Neural crest cell (in vitro differentiated cells): ENCODE data around the gene PHLDA2. TPM values are rescaled to one million over a fixed set of nuclear protein-coding genes. Genes with fewer than 3 reads are reported as not detected.

ENCODE experiments used
- DNase-seq: peaks from one replicate; pipeline ENCODE4 v3.0.0; 2021; ENCODE audit warnings: low read depth, mixed read lengths, low spot score
- H3K27ac Mint-ChIP-seq: one replicate; pipeline ENCODE4 v1.8.0; 2021; ENCODE audit warnings: mild to moderate bottlenecking, mixed read lengths; ENCODE audit not compliant: unreplicated experiment
- H3K27me3 Mint-ChIP-seq: 2 replicates; pipeline ENCODE4 v1.8.0; 2021; ENCODE audit warnings: low read depth, mild to moderate bottlenecking, mixed read lengths
- H3K36me3 Mint-ChIP-seq: 2 replicates; pipeline ENCODE4 v1.8.0; 2021; ENCODE audit warnings: low read depth, mild to moderate bottlenecking, mixed read lengths
- H3K4me1 Mint-ChIP-seq: 2 replicates; pipeline ENCODE4 v1.8.0; 2021; ENCODE audit warnings: mixed read lengths
- H3K4me3 Mint-ChIP-seq: one replicate; pipeline ENCODE4 v1.8.0; 2021; ENCODE audit warnings: mild to moderate bottlenecking, mixed read lengths
- H3K9me3 Mint-ChIP-seq: 2 replicates; pipeline ENCODE4 v1.8.0; 2021; ENCODE audit warnings: mixed read lengths
- CTCF ChIP-seq: fragments of 200-600 bp; sonication (generic); conservative IDR thresholded peaks from 2 replicates; pipeline ENCODE4 v1.5.0; 2021; ENCODE audit warnings: antibody characterized with exemption, mild to moderate bottlenecking
- total RNA-seq: library from RNA; stranded (reverse); gene quantifications from 2 replicates; pipeline ENCODE4 v1.2.1, GENCODE V29; 2021

PHLDA2 gene
- total RNA-seq, 1 donor from 2014 or later: 1.1 TPM

- H3K4me3 Mint-ChIP-seq: no peak overlapping the region
- no peaks in the 10 kb centered on the region for H3K9me3 Mint-ChIP-seq
- H3K27me3 Mint-ChIP-seq: no peaks in the 10 kb centered on the region
- H3K36me3 Mint-ChIP-seq: no peaks in the 10 kb centered on the region
- no peaks in the 10 kb centered on the region for H3K4me1 Mint-ChIP-seq
- TF ChIP-seq CTCF: no peak
- H3K27ac Mint-ChIP-seq: no peak overlapping the region
- no peak for DNase-seq
These were observed 14.6 kb downstream of the PHLDA2 start for GRCh38 chr11:2914455-2915195.

GRCh38 chr11:2913776-2914175 is 15.4 kb downstream of the PHLDA2 start:
- Mint-ChIP-seq H3K27me3 (no peaks in the 10 kb centered on the region), H3K9me3 (no peaks in the 10 kb centered on the region), H3K27ac (no peak overlapping the region), H3K4me1 (no peaks in the 10 kb centered on the region), H3K36me3 (no peaks in the 10 kb centered on the region), H3K4me3 (no peak overlapping the region)
- no peak for TF ChIP-seq CTCF
- DNase-seq: no peak

- Mint-ChIP-seq H3K4me1 (no peaks in the 10 kb centered on the region), H3K36me3 (no peaks in the 10 kb centered on the region), H3K27ac (no peak overlapping the region), H3K4me3 (no peak overlapping the region), H3K9me3 (no peaks in the 10 kb centered on the region), H3K27me3 (no peaks in the 10 kb centered on the region)
- no peak for TF ChIP-seq CTCF
- DNase-seq: no peak
These were observed 16.2 kb downstream of the PHLDA2 start for GRCh38 chr11:2913019-2913431.

GRCh38 chr11:2912498-2912897 is 16.7 kb downstream of the PHLDA2 start:
- Mint-ChIP-seq H3K4me1 (no peaks in the 10 kb centered on the region), H3K9me3 (no peaks in the 10 kb centered on the region), H3K27ac (no peak overlapping the region), H3K4me3 (no peak overlapping the region), H3K27me3 (no peaks in the 10 kb centered on the region), H3K36me3 (no peaks in the 10 kb centered on the region)
- TF ChIP-seq CTCF: no peak
- DNase-seq: no peak

- H3K27ac Mint-ChIP-seq: peak overlapping the region; percentile 16
- no peak for DNase-seq
- no peak for TF ChIP-seq CTCF
- H3K27me3 Mint-ChIP-seq: no peaks in the 10 kb centered on the region
- H3K4me1 Mint-ChIP-seq: no peaks in the 10 kb centered on the region
- H3K4me3 Mint-ChIP-seq: no peak overlapping the region
- H3K9me3 Mint-ChIP-seq: no peaks in the 10 kb centered on the region
- H3K36me3 Mint-ChIP-seq: no peaks in the 10 kb centered on the region
These were observed 17.3 kb downstream of the PHLDA2 start for GRCh38 chr11:2911785-2912391.
